ENCODE measurements around the gene GALNTL6.

GALNTL6 gene

GRCh38 chr4:172656055-172656454, 842.9 kb downstream of the GALNTL6 start:
- Mint-ChIP-seq H3K9me3 (no peaks in the 10 kb centered on the region), H3K27ac (no peak overlapping the region), H3K27me3 (ENCODE audit: low read depth, poor library complexity) (no peaks in the 10 kb centered on the region), H3K4me3 (no peak overlapping the region), H3K4me1 (no peaks in the 10 kb centered on the region), H3K36me3 (ENCODE audit: low read depth) (no peaks in the 10 kb centered on the region)
- no peak for TF ChIP-seq CTCF (IDR thresholded peaks at IDR 0.05)
- DNase-seq = no peak

GRCh38 chr4:172657081-172657480, 843.9 kb downstream of the GALNTL6 start:
- DNase-seq = no peak
- no peak for TF ChIP-seq CTCF (IDR thresholded peaks at IDR 0.05)
- no peak overlapping the region for H3K4me3 Mint-ChIP-seq
- H3K27me3 Mint-ChIP-seq (ENCODE audit: low read depth, poor library complexity) = no peaks in the 10 kb centered on the region
- H3K27ac Mint-ChIP-seq = no peak overlapping the region
- no peaks in the 10 kb centered on the region for H3K9me3 Mint-ChIP-seq
- H3K4me1 Mint-ChIP-seq = no peaks in the 10 kb centered on the region
- no peaks in the 10 kb centered on the region for H3K36me3 Mint-ChIP-seq (ENCODE audit: low read depth)

GRCh38 chr4:172660251-172660650, 847.0 kb downstream of the GALNTL6 start:
- Mint-ChIP-seq H3K27ac (no peak overlapping the region), H3K27me3 (ENCODE audit: low read depth, poor library complexity) (peaks cover 3% of the 10 kb centered on the region), H3K9me3 (no peaks in the 10 kb centered on the region), H3K4me1 (no peaks in the 10 kb centered on the region), H3K36me3 (ENCODE audit: low read depth) (no peaks in the 10 kb centered on the region), H3K4me3 (no peak overlapping the region)
- no peak for TF ChIP-seq CTCF (IDR thresholded peaks at IDR 0.05)
- no peak for DNase-seq

- H3K27me3 Mint-ChIP-seq (ENCODE audit: low read depth, poor library complexity) = peaks cover 3% of the 10 kb centered on the region
- no peaks in the 10 kb centered on the region for H3K36me3 Mint-ChIP-seq (ENCODE audit: low read depth)
- H3K9me3 Mint-ChIP-seq = no peaks in the 10 kb centered on the region
- H3K4me1 Mint-ChIP-seq = no peaks in the 10 kb centered on the region
- no peak overlapping the region for H3K27ac Mint-ChIP-seq
- no peak for DNase-seq
- no peak for TF ChIP-seq CTCF (IDR thresholded peaks at IDR 0.05)
- H3K4me3 Mint-ChIP-seq = no peak overlapping the region
These were observed 848.9 kb downstream of the GALNTL6 start for GRCh38 chr4:172662113-172662512.

- H3K36me3 Mint-ChIP-seq (ENCODE audit: low read depth) = no peaks in the 10 kb centered on the region
- no peaks in the 10 kb centered on the region for H3K4me1 Mint-ChIP-seq
- H3K9me3 Mint-ChIP-seq = no peaks in the 10 kb centered on the region
- TF ChIP-seq CTCF (IDR thresholded peaks at IDR 0.05) = no peak
- no peak for DNase-seq
- H3K27me3 Mint-ChIP-seq (ENCODE audit: low read depth, poor library complexity) = peaks cover 3% of the 10 kb centered on the region
- H3K27ac Mint-ChIP-seq = no peak overlapping the region
- no peak overlapping the region for H3K4me3 Mint-ChIP-seq
These were observed 853.6 kb downstream of the GALNTL6 start for GRCh38 chr4:172666711-172667368.

GRCh38 chr4:172674811-172675210, 861.6 kb downstream of the GALNTL6 start:
- Mint-ChIP-seq H3K27me3 (ENCODE audit: low read depth, poor library complexity) (no peaks in the 10 kb centered on the region), H3K4me3 (no peak overlapping the region), H3K9me3 (peaks cover 5% of the 10 kb centered on the region), H3K4me1 (no peaks in the 10 kb centered on the region), H3K27ac (no peak overlapping the region), H3K36me3 (ENCODE audit: low read depth) (no peaks in the 10 kb centered on the region)
- no peak for TF ChIP-seq CTCF (IDR thresholded peaks at IDR 0.05)
- no peak for DNase-seq
